Endothelial cell (in vitro differentiated cells): ENCODE results near the gene DOLK. TPM values are rescaled to one million over a fixed set of nuclear protein-coding genes. Genes with fewer than 3 reads are reported as not detected.

Experiments used
- DNase-seq: peaks from one replicate; pipeline ENCODE4 v3.0.0; 2021; ENCODE audit warnings: low spot score
- H3K27ac Mint-ChIP-seq: one replicate; pipeline ENCODE4 v1.8.0; 2021; ENCODE audit warnings: mixed read lengths, inconsistent platforms; ENCODE audit not compliant: unreplicated experiment
- H3K27me3 Mint-ChIP-seq: one replicate; pipeline ENCODE4 v1.8.0; 2021; ENCODE audit warnings: mild to moderate bottlenecking, moderate library complexity, mixed read lengths, inconsistent platforms; ENCODE audit not compliant: unreplicated experiment
- H3K36me3 Mint-ChIP-seq: one replicate; pipeline ENCODE4 v1.8.0; 2021; ENCODE audit warnings: mild to moderate bottlenecking, low read depth, mixed read lengths, inconsistent platforms; ENCODE audit not compliant: unreplicated experiment
- H3K4me1 Mint-ChIP-seq: one replicate; pipeline ENCODE4 v1.8.0; 2021; ENCODE audit warnings: mild to moderate bottlenecking, mixed read lengths, inconsistent platforms; ENCODE audit not compliant: unreplicated experiment
- H3K4me3 Mint-ChIP-seq: one replicate; pipeline ENCODE4 v1.8.0; 2021; ENCODE audit warnings: mild to moderate bottlenecking, mixed read lengths, inconsistent platforms; ENCODE audit not compliant: unreplicated experiment
- H3K9me3 Mint-ChIP-seq: one replicate; pipeline ENCODE4 v1.8.0; 2021; ENCODE audit warnings: mixed read lengths, inconsistent platforms; ENCODE audit not compliant: unreplicated experiment
- CTCF ChIP-seq: fragments of 200-600 bp; sonication (generic); IDR thresholded peaks from one replicate; pipeline ENCODE4 v1.5.0; 2021; ENCODE audit warnings: antibody characterized with exemption; ENCODE audit not compliant: unreplicated experiment
- total RNA-seq: library from RNA; stranded (reverse); fragmentation: NEBNext Ultra II Directional; extraction: Animal tissue kit (Norgen Biotek cat#: 25700); gene quantifications from one replicate; pipeline ENCODE4 v1.2.1, GENCODE V29; 2021; ENCODE audit not compliant: unreplicated experiment

DOLK gene
- total RNA-seq, 1 donor from 2014 or later = 18.2 TPM

GRCh38 chr9:128940271-128940921 lies 7.0 kb downstream of the DOLK start:
- peaks cover 18% of the 10 kb centered on the region for H3K4me1 Mint-ChIP-seq
- DNase-seq = no peak
- H3K27ac Mint-ChIP-seq = no peak overlapping the region
- H3K4me3 Mint-ChIP-seq = no peak overlapping the region
- H3K27me3 Mint-ChIP-seq = peaks cover under 1% of the 10 kb centered on the region
- TF ChIP-seq CTCF = no peak
- H3K9me3 Mint-ChIP-seq = no peaks in the 10 kb centered on the region
- peaks cover under 1% of the 10 kb centered on the region for H3K36me3 Mint-ChIP-seq

- peaks cover 13% of the 10 kb centered on the region for H3K4me1 Mint-ChIP-seq
- H3K27ac Mint-ChIP-seq = no peak overlapping the region
- no peak for TF ChIP-seq CTCF
- H3K4me3 Mint-ChIP-seq = no peak overlapping the region
- no peaks in the 10 kb centered on the region for H3K27me3 Mint-ChIP-seq
- DNase-seq = no peak
- H3K9me3 Mint-ChIP-seq = no peaks in the 10 kb centered on the region
- H3K36me3 Mint-ChIP-seq = no peaks in the 10 kb centered on the region
Observed at GRCh38 chr9:128937310-128938165, 9.9 kb downstream of the DOLK start.

DNA sequence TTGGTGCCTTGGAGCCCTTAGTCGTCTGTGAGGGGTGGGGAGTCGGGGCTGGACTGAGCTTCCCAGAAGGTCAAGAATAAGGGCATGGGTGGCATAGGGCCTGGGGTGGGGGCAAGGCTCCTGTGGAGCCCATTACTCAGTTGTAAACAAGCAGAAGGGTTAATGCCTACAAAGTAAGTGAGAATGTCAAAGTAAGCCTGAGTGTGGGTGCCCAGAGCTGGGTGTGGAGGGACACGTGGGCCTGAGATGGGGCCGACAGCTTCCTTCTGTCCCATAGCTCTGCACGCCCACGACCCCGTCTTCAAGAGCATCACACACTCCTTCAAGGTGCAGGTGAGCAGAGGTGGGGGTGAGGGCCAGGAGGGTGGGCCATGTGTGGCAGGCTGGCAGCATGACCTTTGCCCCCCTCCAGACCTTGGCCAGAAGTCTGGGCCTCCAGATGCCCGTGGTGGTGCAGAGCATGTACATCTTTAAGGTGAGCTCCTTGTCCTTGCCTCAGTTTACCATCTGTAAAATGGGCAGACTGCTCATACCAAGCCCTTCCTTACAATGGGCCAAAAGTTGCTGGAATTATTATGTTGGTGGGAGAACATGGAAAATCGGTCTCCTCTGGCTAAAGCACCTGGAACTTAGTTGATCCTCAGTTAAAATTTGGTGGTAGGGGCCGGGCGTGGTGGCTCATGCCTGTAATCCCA lies 11.1 kb downstream of the DOLK start:
- no peak overlapping the region for H3K4me3 Mint-ChIP-seq
- DNase-seq = no peak
- no peaks in the 10 kb centered on the region for H3K9me3 Mint-ChIP-seq
- no peaks in the 10 kb centered on the region for H3K27me3 Mint-ChIP-seq
- no peak for TF ChIP-seq CTCF
- no peaks in the 10 kb centered on the region for H3K36me3 Mint-ChIP-seq
- H3K27ac Mint-ChIP-seq = no peak overlapping the region
- H3K4me1 Mint-ChIP-seq = peaks cover 9% of the 10 kb centered on the region

- Mint-ChIP-seq H3K36me3 (no peaks in the 10 kb centered on the region), H3K4me3 (no peak overlapping the region), H3K27ac (no peak overlapping the region), H3K9me3 (no peaks in the 10 kb centered on the region), H3K4me1 (no peaks in the 10 kb centered on the region), H3K27me3 (no peaks in the 10 kb centered on the region)
- no peak for TF ChIP-seq CTCF
- no peak for DNase-seq
Observed at GRCh38 chr9:128933731-128934130, 13.7 kb downstream of the DOLK start.
